H7 (cell line): ENCODE data around the gene ICAM3. TPM values are rescaled to one million over a fixed set of nuclear protein-coding genes. Genes with fewer than 3 reads are reported as not detected.
A peak's percentile ranks its signal among the peaks of the same experiment; 100 is the strongest.

Source experiments
- DNase-seq: peaks from one replicate; pipeline ENCODE4 v3.0.0; 2012
- H3K27me3 ChIP-seq: 2 replicates; pipeline ENCODE4 v1.6.0; 2011; ENCODE audit warnings: mild to moderate bottlenecking, low read length; ENCODE audit not compliant: control insufficient read depth, insufficient read depth
- H3K36me3 ChIP-seq: replicated peaks from 2 replicates; pipeline ENCODE4 v1.5.1; 2011; ENCODE audit warnings: low read length; ENCODE audit not compliant: control insufficient read depth, insufficient read depth
- H3K4me3 ChIP-seq: 2 replicates; pipeline ENCODE4 v1.5.1; 2011; ENCODE audit warnings: low read depth, mild to moderate bottlenecking, control low read depth, low read length, moderate library complexity; ENCODE audit not compliant: insufficient read depth
- total RNA-seq: library from RNA; depleted of rRNA; stranded (reverse); fragments of >200 nt; shearing (Covaris generic); gene quantifications from 2 replicates; pipeline ENCODE4 v1.2.3, GENCODE V29; 2014; rRNA removed

The ICAM3 gene
- total RNA-seq, 1 experiment from 2014 or later = 15.2 TPM

- Histone ChIP-seq H3K4me3 (no peak overlapping the region), H3K36me3 (no peaks in the 10 kb centered on the region), H3K27me3 (peaks cover 30% of the 10 kb centered on the region)
- DNase-seq = peak; percentile 7
Observed at GRCh38 chr19:10284960-10285278, 54.5 kb downstream of the ICAM3 start.

GRCh38 chr19:10284065-10284959, 55.1 kb downstream of the ICAM3 start:
- peaks cover 24% of the 10 kb centered on the region for H3K27me3 ChIP-seq
- DNase-seq = peak; percentile 15
- no peak overlapping the region for H3K4me3 ChIP-seq
- no peaks in the 10 kb centered on the region for H3K36me3 ChIP-seq

Other genes with a start within 250 kb of the ICAM3 start
- gene ANGPTL6, start 236.9 kb downstream of the ICAM3 start, total RNA-seq = 0.15 TPM in 1 of 2 replicates, not detected in the other
- gene PPAN, start 233.3 kb downstream of the ICAM3 start, total RNA-seq = 52.9 and 54.4 TPM in 2 replicates
- 0.87 and 6.2 TPM in 2 replicates for gene P2RY11, start 227.9 kb downstream of the ICAM3 start, total RNA-seq
- gene EIF3G, start 219.7 kb downstream of the ICAM3 start, total RNA-seq = 354 and 376 TPM in 2 replicates
- gene DNMT1, start 144.7 kb downstream of the ICAM3 start, total RNA-seq = 128 and 129 TPM in 2 replicates
- 7.4 and 8.9 TPM in 2 replicates for gene S1PR2, start 108.3 kb downstream of the ICAM3 start, total RNA-seq
- 148 and 174 TPM in 2 replicates for gene MRPL4, start 87.4 kb downstream of the ICAM3 start, total RNA-seq
- 2.8 and 6.1 TPM in 2 replicates for gene ICAM1, start 68.5 kb downstream of the ICAM3 start, total RNA-seq
- 1.7 and 2.4 TPM in 2 replicates for gene ICAM4, start 52.7 kb downstream of the ICAM3 start, total RNA-seq
- gene ICAM5, start 49.7 kb downstream of the ICAM3 start, total RNA-seq = 0.83 and 3.7 TPM in 2 replicates
- 0.17 and 0.85 TPM in 2 replicates for gene ZGLP1, start 29.8 kb downstream of the ICAM3 start, total RNA-seq
- 22.3 and 40.8 TPM in 2 replicates for gene FDX2, start 23.6 kb downstream of the ICAM3 start, total RNA-seq
- 32.2 and 36.1 TPM in 2 replicates for gene RAVER1, start 6.1 kb downstream of the ICAM3 start, total RNA-seq
- 48.0 and 48.3 TPM in 2 replicates for gene TYK2, start 40.9 kb upstream of the ICAM3 start, total RNA-seq
- 226 and 254 TPM in 2 replicates for gene CDC37, start 63.9 kb upstream of the ICAM3 start, total RNA-seq
- gene PDE4A, start 80.9 kb upstream of the ICAM3 start, total RNA-seq = 2.3 and 2.6 TPM in 2 replicates
- gene KEAP1, start 163.7 kb upstream of the ICAM3 start, total RNA-seq = 80.2 and 82.3 TPM in 2 replicates
- gene S1PR5, start 177.8 kb upstream of the ICAM3 start, total RNA-seq = 14.7 and 16.1 TPM in 2 replicates
- 95.6 and 105 TPM in 2 replicates for gene ATG4D, start 204.3 kb upstream of the ICAM3 start, total RNA-seq
- gene KRI1, start 226.4 kb upstream of the ICAM3 start, total RNA-seq = 19.3 and 21.6 TPM in 2 replicates
- 4.7 and 5.6 TPM in 2 replicates for gene CDKN2D, start 229.4 kb upstream of the ICAM3 start, total RNA-seq
- gene AP1M2, start 247.7 kb upstream of the ICAM3 start, total RNA-seq = 16.4 and 23.7 TPM in 2 replicates